GM19468 (cell line): ENCODE data around the gene ZNF524.

Source experiments
- ATAC-seq: cut with Tn5 transposase; IDR thresholded peaks from one replicate; pipeline ENCODE4 v1.9.1; 2021; ENCODE audit warnings: mild to moderate bottlenecking, moderate library complexity, moderate number of reproducible peaks; ENCODE audit not compliant: unreplicated experiment; ENCODE audit errors: extremely low read depth

ZNF524 gene

DNA sequence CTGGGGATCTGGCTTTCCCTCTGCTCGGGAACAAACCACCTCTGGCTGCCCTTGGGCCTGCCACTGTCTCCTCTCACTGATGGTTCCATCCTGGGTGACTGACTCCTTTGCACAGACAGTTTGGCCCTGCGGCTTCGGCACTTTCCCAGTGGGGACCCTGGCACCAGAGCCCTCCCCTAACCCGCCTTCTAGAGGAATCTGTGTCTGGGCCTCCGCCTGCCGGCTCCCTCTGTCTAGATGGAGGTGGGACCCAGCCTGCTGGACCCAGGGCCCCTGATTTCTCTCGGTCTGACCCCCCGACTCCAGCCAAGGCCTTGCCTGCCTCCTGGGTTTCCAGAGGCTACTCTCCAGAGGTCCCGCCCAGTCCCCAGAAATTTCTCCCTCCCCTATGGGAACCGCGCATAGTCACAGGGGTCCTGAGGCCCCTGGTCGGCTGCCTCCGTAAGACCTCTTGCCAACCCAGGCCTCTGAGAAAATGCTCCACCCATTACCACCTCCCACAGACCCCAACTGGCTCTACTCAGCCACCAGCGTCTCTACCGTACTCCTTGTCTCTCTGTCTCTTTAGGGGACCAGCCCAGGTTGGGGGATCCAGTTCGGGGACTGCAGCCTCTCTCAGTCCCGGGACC, 50.6 kb downstream of the ZNF524 start:
- ATAC-seq: no peak

DNA sequence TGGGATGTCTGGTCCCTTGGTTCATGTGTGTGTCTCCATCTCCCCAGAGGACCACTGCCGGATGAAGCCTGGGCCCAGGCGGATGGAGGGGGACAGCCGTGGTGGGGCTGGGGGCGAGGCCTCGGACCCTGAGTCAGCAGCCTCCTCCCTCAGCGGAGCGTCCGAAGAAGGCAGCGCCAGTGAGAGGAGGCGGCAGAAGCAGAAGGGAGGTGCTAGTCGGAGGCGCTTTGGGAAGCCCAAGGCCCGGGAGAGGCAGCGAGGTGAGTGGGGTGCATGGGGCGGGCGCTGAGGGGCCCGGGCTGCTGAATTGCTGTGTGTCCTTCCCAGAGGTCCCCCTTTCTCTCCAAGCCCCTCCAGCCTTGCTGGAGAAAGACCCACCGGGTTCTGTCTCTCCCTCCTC, 51.1 kb downstream of the ZNF524 start:
- ATAC-seq: no peak

DNA sequence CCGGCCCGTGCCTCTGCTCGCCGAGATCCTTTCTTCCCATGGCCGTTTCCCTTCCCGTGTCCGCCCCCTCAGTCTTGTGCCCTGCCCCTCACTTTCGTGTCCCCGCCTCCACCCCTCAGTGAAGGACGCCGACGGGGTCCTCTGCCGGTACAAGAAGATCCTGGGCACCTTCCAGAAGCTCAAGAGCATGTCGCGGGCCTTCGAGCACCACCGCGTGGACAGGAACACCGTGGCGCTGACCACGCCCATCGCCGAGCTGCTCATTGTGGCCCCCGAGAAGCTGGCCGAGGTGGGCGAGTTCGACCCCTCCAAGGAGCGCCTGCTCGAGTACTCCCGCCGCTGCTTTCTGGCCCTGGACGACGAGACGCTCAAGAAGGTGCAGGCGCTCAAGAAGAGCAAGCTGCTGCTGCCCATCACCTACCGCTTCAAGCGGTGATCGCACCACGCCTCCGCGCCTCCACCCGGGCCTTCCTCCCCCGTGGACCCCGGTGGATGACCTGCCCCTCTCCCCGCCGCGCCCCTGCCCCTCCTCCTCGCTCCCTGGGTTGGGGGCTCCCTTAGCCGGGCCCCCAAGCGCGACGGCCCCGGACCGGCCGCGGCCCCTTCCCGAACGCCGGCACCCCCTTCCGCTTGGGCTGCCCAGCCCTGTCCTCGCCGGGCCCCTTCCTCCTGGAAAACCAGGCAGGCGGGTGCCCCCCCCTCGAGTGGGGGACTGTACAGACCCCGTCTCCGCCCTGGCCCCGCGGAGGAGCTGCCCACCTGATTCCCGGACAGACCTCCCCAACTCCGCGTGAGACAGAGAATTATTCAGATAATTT, 52.4 kb downstream of the ZNF524 start:
- ATAC-seq: no peak
